ENCODE results near the gene LRP3. TPM values are rescaled to one million over a fixed set of nuclear protein-coding genes. Genes with fewer than 3 reads are reported as not detected.

The LRP3 gene
- polyA plus RNA-seq, 3 donors, result 1.4 to 11.9 (median 4.1) TPM

- H3K4me1 ChIP-seq (ENCODE audit: control insufficient read depth in 1 of 2, insufficient read depth in 2 of 2, low read length in 2 of 2), result peaks cover 12 to 50% of the 10 kb centered on the region in 2 donors
- TF ChIP-seq, protein P1, sequence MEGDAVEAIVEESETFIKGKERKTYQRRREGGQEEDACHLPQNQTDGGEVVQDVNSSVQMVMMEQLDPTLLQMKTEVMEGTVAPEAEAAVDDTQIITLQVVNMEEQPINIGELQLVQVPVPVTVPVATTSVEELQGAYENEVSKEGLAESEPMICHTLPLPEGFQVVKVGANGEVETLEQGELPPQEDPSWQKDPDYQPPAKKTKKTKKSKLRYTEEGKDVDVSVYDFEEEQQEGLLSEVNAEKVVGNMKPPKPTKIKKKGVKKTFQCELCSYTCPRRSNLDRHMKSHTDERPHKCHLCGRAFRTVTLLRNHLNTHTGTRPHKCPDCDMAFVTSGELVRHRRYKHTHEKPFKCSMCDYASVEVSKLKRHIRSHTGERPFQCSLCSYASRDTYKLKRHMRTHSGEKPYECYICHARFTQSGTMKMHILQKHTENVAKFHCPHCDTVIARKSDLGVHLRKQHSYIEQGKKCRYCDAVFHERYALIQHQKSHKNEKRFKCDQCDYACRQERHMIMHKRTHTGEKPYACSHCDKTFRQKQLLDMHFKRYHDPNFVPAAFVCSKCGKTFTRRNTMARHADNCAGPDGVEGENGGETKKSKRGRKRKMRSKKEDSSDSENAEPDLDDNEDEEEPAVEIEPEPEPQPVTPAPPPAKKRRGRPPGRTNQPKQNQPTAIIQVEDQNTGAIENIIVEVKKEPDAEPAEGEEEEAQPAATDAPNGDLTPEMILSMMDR (IDR thresholded peaks at IDR 0.05), result no peak
- peak overlapping the region in 2 of 7 donors; percentile 3 to 61 for H3K27ac Mint-ChIP-seq
- H3K4me1 Mint-ChIP-seq, result peaks cover 26% of the 10 kb centered on the region
- no peak overlapping the region for H3K4me2 ChIP-seq (replicated peaks; ENCODE audit: extremely low read depth, low read length, poor library complexity, severe bottlenecking)
- peaks cover 0 to 2% (median 2%) of the 10 kb centered on the region in 3 donors for H3K27me3 Mint-ChIP-seq (ENCODE audit: low read depth in 3 of 3)
- H3K36me3 ChIP-seq (replicated peaks in 1 of 2; ENCODE audit: control insufficient read depth in 1 of 2, insufficient read depth in 2 of 2, low read length in 2 of 2), result no peaks in the 10 kb centered on the region
- no peaks in the 10 kb centered on the region for H3K79me2 ChIP-seq (ENCODE audit: insufficient read depth, low read length)
- no peaks in the 10 kb centered on the region for H4K20me1 ChIP-seq (ENCODE audit: insufficient read depth, low read length)
- no peak for DNase-seq
- peak overlapping the region; percentile 41 for H2AFZ ChIP-seq (ENCODE audit: insufficient read depth, low read depth, low read length, poor library complexity, severe bottlenecking)
- H3K27me3 ChIP-seq (ENCODE audit: control insufficient read depth in 2 of 2, insufficient read depth in 2 of 2, low read length in 2 of 2), result no peaks in the 10 kb centered on the region
- H3K9me3 ChIP-seq (replicated peaks in 1 of 2; ENCODE audit: control insufficient read depth in 1 of 2, insufficient read depth in 1 of 2, low read length in 2 of 2), result no peaks in the 10 kb centered on the region
- H3K4me3 ChIP-seq (replicated peaks in 1 of 3; ENCODE audit: low read depth in 2 of 3, low read length in 3 of 3), result no peak overlapping the region
- H3K9me3 Mint-ChIP-seq, result no peaks in the 10 kb centered on the region
- 100% methylated on average over 1 of the region's 6 CpGs for WGBS (ENCODE audit: insufficient coverage)
- intact Hi-C loops (cut with micrococcal nuclease), result no loop called here
- no peak overlapping the region for H3K4me3 Mint-ChIP-seq
- H3K9ac ChIP-seq (ENCODE audit: insufficient read depth, low read length, poor library complexity, severe bottlenecking), result no peak overlapping the region
- no peak overlapping the region for H3K27ac ChIP-seq (ENCODE audit: low read depth in 1 of 2, low read length in 2 of 2)
- no peaks in the 10 kb centered on the region for H3K36me3 Mint-ChIP-seq
Observed at GRCh38 chr19:33158365-33158764, 35.8 kb upstream of the LRP3 start.

DNA sequence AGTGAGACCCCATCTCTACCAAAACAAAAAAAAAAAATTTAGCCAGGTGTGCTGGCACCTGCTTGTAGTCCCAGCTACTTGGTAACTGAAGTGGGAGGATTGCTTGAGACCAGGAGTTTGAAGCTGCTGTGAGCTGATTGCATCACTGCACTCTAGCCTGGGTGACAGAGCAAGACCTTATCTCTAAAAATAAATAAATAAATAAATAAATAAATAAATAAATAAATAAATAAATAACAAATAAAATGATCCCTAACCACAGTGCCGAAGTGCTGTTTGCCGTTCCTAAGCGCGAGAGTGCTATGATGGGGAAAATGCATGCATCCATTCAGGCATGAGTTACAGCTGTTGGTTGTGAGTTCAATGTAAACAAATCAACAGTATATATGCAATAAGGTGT is 35.0 kb upstream of the LRP3 start:
- H3K36me3 ChIP-seq (replicated peaks in 1 of 2; ENCODE audit: control insufficient read depth in 1 of 2, insufficient read depth in 2 of 2, low read length in 2 of 2), result no peaks in the 10 kb centered on the region
- no peaks in the 10 kb centered on the region for H3K9me3 Mint-ChIP-seq
- peaks cover 12 to 50% of the 10 kb centered on the region in 2 donors for H3K4me1 ChIP-seq (ENCODE audit: control insufficient read depth in 1 of 2, insufficient read depth in 2 of 2, low read length in 2 of 2)
- no peak for DNase-seq
- no CpG with 5 or more reads among the region's 4 CpGs for WGBS (ENCODE audit: insufficient coverage)
- intact Hi-C loops (cut with micrococcal nuclease), result no loop called here
- no peaks in the 10 kb centered on the region for H3K79me2 ChIP-seq (ENCODE audit: insufficient read depth, low read length)
- no peak overlapping the region for H2AFZ ChIP-seq (ENCODE audit: insufficient read depth, low read depth, low read length, poor library complexity, severe bottlenecking)
- no peaks in the 10 kb centered on the region for H3K27me3 ChIP-seq (ENCODE audit: control insufficient read depth in 2 of 2, insufficient read depth in 2 of 2, low read length in 2 of 2)
- H3K4me3 Mint-ChIP-seq, result no peak overlapping the region
- no peak overlapping the region for H3K27ac Mint-ChIP-seq
- no peak overlapping the region for H3K4me3 ChIP-seq (replicated peaks in 1 of 3; ENCODE audit: low read depth in 2 of 3, low read length in 3 of 3)
- no peak overlapping the region for H3K9ac ChIP-seq (ENCODE audit: insufficient read depth, low read length, poor library complexity, severe bottlenecking)
- TF ChIP-seq, protein P1 (IDR thresholded peaks at IDR 0.05), result no peak
- no peak overlapping the region for H3K4me2 ChIP-seq (replicated peaks; ENCODE audit: extremely low read depth, low read length, poor library complexity, severe bottlenecking)
- no peaks in the 10 kb centered on the region for H4K20me1 ChIP-seq (ENCODE audit: insufficient read depth, low read length)
- H3K9me3 ChIP-seq (replicated peaks in 1 of 2; ENCODE audit: control insufficient read depth in 1 of 2, insufficient read depth in 1 of 2, low read length in 2 of 2), result no peaks in the 10 kb centered on the region
- H3K36me3 Mint-ChIP-seq, result peaks cover 0 to 3% of the 10 kb centered on the region in 2 donors
- H3K4me1 Mint-ChIP-seq, result peaks cover 26% of the 10 kb centered on the region
- H3K27ac ChIP-seq (ENCODE audit: low read depth in 1 of 2, low read length in 2 of 2), result no peak overlapping the region
- H3K27me3 Mint-ChIP-seq (ENCODE audit: low read depth in 3 of 3), result peaks cover 0 to 2% (median 2%) of the 10 kb centered on the region in 3 donors

Data from CD14-positive monocyte (primary cell).